Fibroblast of lung (primary cell): Measurements from ENCODE around the gene ROBO2. TPM values are rescaled to one million over a fixed set of nuclear protein-coding genes. Genes with fewer than 3 reads are reported as not detected.

Experiments used
- DNase-seq, 2 donors: peaks; one replicate each; pipeline versions ENCODE4 v3.0.0 to v3.0.0-alpha.2; 2010; ENCODE audit warnings: low read depth in 2 of 2
- H2AFZ ChIP-seq: 2 replicates; pipeline ENCODE4 v1.5.1; 2012; ENCODE audit warnings: low read length, control low read depth, inconsistent platforms
- H3K27ac ChIP-seq: 2 replicates; pipeline ENCODE4 v1.5.1; 2011; ENCODE audit warnings: low read length, control low read depth; ENCODE audit not compliant: insufficient read depth
- H3K27me3 ChIP-seq: 2 replicates; pipeline ENCODE4 v1.5.1; 2011; ENCODE audit warnings: mild to moderate bottlenecking, low read length; ENCODE audit not compliant: control insufficient read depth, insufficient read depth
- H3K36me3 ChIP-seq: 2 replicates; pipeline ENCODE4 v1.5.1; 2011; ENCODE audit warnings: low read length; ENCODE audit not compliant: control insufficient read depth, insufficient read depth
- H3K4me1 ChIP-seq: 2 replicates; pipeline ENCODE4 v1.5.1; 2011; ENCODE audit warnings: low read length; ENCODE audit not compliant: control insufficient read depth, insufficient read depth; ENCODE audit errors: extremely low read depth
- H3K4me2 ChIP-seq: 2 replicates; pipeline ENCODE4 v1.5.1; 2011; ENCODE audit warnings: low read length, control low read depth; ENCODE audit not compliant: insufficient read depth; ENCODE audit errors: extremely low read depth
- H3K4me3 ChIP-seq, 4 experiments: fragments of 200-600 bp in 1 of 4; sonication (generic) in 1 of 4; replicated peaks in 1 of 4; 2 replicates each; pipeline ENCODE4 v1.5.1; 2011 to 2016; ENCODE audit warnings: low read length in 4 of 4, low read depth in 3 of 4, mild to moderate bottlenecking in 3 of 4, control low read depth in 2 of 4, inconsistent platforms in 1 of 4, mixed read lengths in 1 of 4; ENCODE audit not compliant: insufficient read depth in 1 of 4; ENCODE audit errors: control extremely low read depth in 1 of 4
- H3K79me2 ChIP-seq: 2 replicates; pipeline ENCODE4 v1.5.1; 2012; ENCODE audit warnings: mild to moderate bottlenecking, low read length, inconsistent platforms; ENCODE audit not compliant: control insufficient read depth, insufficient read depth
- H3K9ac ChIP-seq: 2 replicates; pipeline ENCODE4 v1.5.1; 2011; ENCODE audit warnings: mild to moderate bottlenecking, low read length, control low read depth; ENCODE audit not compliant: insufficient read depth
- H3K9me3 ChIP-seq: 2 replicates; pipeline ENCODE4 v1.5.1; 2012; ENCODE audit warnings: low read depth, low read length; ENCODE audit not compliant: control insufficient read depth, insufficient read depth
- H4K20me1 ChIP-seq: 2 replicates; pipeline ENCODE4 v1.5.1; 2011; ENCODE audit warnings: low read length; ENCODE audit not compliant: control insufficient read depth, insufficient read depth; ENCODE audit errors: extremely low read depth
- EZH2 ChIP-seq: IDR thresholded peaks from 2 replicates; pipeline ENCODE4 v1.5.1; 2012; ENCODE audit warnings: low read length, control low read depth, mild to moderate bottlenecking; ENCODE audit errors: missing control alignments
- polyA plus RNA-seq, 2 donors: library from polyadenylated mRNA; depleted of rRNA in 1 of 2; stranded (reverse) in 1 of 2; unstranded in 1 of 2; fragments of >200 nt; gene quantifications; 2 replicates each; pipeline ENCODE4 v1.2.1, GENCODE V29; 2011 to 2012; ENCODE audit warnings: missing spikeins in 1 of 2
- total RNA-seq: library from RNA; depleted of rRNA; stranded (reverse); fragments of >200 nt; gene quantifications from 2 replicates; pipeline ENCODE4 v1.2.1, GENCODE V29; 2014
- TF ChIP-seq, protein P1 (sequence below), 2 donors: IDR thresholded peaks in 1 of 2; conservative IDR thresholded peaks in 1 of 2; 1 replicate in 1 of 2; 2 replicates in 1 of 2; pipeline ENCODE4 v1.5.1; 2011 to 2012; ENCODE audit warnings: low read length in 2 of 2, control low read depth in 1 of 2, inconsistent platforms in 1 of 2, low read depth in 1 of 2, mild to moderate bottlenecking in 1 of 2

Gene ROBO2
- total and polyA plus RNA-seq, 2 donors (not counting 1 experiment from before 2014, with no cell fraction given), result 0.83 to 1.5 TPM

- H3K27ac ChIP-seq, result no peak overlapping the region
- H3K9ac ChIP-seq, result no peak overlapping the region
- H3K36me3 ChIP-seq, result no peaks in the 10 kb centered on the region
- no peak for TF ChIP-seq EZH2
- TF ChIP-seq, protein P1, sequence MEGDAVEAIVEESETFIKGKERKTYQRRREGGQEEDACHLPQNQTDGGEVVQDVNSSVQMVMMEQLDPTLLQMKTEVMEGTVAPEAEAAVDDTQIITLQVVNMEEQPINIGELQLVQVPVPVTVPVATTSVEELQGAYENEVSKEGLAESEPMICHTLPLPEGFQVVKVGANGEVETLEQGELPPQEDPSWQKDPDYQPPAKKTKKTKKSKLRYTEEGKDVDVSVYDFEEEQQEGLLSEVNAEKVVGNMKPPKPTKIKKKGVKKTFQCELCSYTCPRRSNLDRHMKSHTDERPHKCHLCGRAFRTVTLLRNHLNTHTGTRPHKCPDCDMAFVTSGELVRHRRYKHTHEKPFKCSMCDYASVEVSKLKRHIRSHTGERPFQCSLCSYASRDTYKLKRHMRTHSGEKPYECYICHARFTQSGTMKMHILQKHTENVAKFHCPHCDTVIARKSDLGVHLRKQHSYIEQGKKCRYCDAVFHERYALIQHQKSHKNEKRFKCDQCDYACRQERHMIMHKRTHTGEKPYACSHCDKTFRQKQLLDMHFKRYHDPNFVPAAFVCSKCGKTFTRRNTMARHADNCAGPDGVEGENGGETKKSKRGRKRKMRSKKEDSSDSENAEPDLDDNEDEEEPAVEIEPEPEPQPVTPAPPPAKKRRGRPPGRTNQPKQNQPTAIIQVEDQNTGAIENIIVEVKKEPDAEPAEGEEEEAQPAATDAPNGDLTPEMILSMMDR (conservative IDR thresholded peaks at IDR 0.05 in 1 of 2, IDR thresholded peaks at IDR 0.05 in 1 of 2; ENCODE audit: low read depth in 1 of 2, low read length in 2 of 2), result no peak
- no peaks in the 10 kb centered on the region for H3K79me2 ChIP-seq
- H3K4me1 ChIP-seq, result no peaks in the 10 kb centered on the region
- H3K4me3 ChIP-seq, result no peak overlapping the region
- no peaks in the 10 kb centered on the region for H3K9me3 ChIP-seq
- no peak overlapping the region for H2AFZ ChIP-seq
- DNase-seq, result no peak
- no peaks in the 10 kb centered on the region for H3K27me3 ChIP-seq
- H3K4me2 ChIP-seq, result no peak overlapping the region
- H4K20me1 ChIP-seq, result no peaks in the 10 kb centered on the region
Observed at GRCh38 chr3:77601823-77602415, 562.0 kb downstream of the ROBO2 start.

- Histone ChIP-seq H4K20me1 (no peaks in the 10 kb centered on the region), H3K79me2 (no peaks in the 10 kb centered on the region), H3K4me2 (no peak overlapping the region), H3K36me3 (no peaks in the 10 kb centered on the region), H2AFZ (no peak overlapping the region), H3K4me1 (no peaks in the 10 kb centered on the region), H3K9me3 (no peaks in the 10 kb centered on the region), H3K27ac (no peak overlapping the region), H3K27me3 (no peaks in the 10 kb centered on the region), H3K4me3 (no peak overlapping the region), H3K9ac (no peak overlapping the region)
- DNase-seq, result no peak
- no peak for TF ChIP-seq EZH2
- TF ChIP-seq, protein P1 (conservative IDR thresholded peaks at IDR 0.05 in 1 of 2, IDR thresholded peaks at IDR 0.05 in 1 of 2; ENCODE audit: low read depth in 1 of 2, low read length in 2 of 2), result no peak
Observed at GRCh38 chr3:77602722-77603121, 562.8 kb downstream of the ROBO2 start.

DNA sequence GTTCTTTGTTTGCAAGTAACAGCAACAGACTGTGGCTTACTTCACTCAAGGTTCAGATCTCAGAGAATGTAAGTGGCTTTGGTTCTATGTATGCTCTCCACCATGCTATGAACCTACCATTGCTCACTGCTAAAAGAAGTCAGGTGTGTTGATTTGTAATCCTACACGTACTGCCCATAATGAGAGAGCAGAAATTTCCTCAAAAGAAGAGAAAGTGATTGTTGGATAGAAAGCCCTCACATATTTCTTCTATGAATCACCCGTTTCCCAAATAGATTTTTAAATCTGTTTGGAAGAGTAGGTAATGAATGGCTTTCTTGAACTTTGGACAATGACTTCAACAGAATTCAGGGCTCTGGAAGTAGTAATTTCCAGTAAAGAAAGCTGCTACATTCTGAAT is 565.4 kb downstream of the ROBO2 start:
- TF ChIP-seq, protein P1 (conservative IDR thresholded peaks at IDR 0.05 in 1 of 2, IDR thresholded peaks at IDR 0.05 in 1 of 2; ENCODE audit: low read depth in 1 of 2, low read length in 2 of 2), result no peak
- no peak for TF ChIP-seq EZH2
- peak in 1 of 2 donors; percentile 6 for DNase-seq
- Histone ChIP-seq H4K20me1 (no peaks in the 10 kb centered on the region), H3K4me1 (no peaks in the 10 kb centered on the region), H3K9me3 (no peaks in the 10 kb centered on the region), H3K4me2 (no peak overlapping the region), H3K27ac (no peak overlapping the region), H3K79me2 (no peaks in the 10 kb centered on the region), H3K9ac (no peak overlapping the region), H3K27me3 (no peaks in the 10 kb centered on the region), H3K36me3 (no peaks in the 10 kb centered on the region), H3K4me3 (no peak overlapping the region), H2AFZ (no peak overlapping the region)
